HepG2 (cell line): ENCODE data around the gene CDC6. TPM values are rescaled to one million over a fixed set of nuclear protein-coding genes. Genes with fewer than 3 reads are reported as not detected.

Experiments used
- CEBPB ChIP-seq: IDR thresholded peaks from 2 replicates; pipeline ENCODE4 v1.6.1; 2011; ENCODE audit warnings: low read depth, low read length, improper control_type of control experiment, borderline replicate concordance
- CREBL2 ChIP-seq: sonication (generic); formaldehyde crosslinking; IDR thresholded peaks from 2 replicates; pipeline ENCODE4 v1.8.1; 2023; ENCODE audit warnings: missing genetic modification reagents, mild to moderate bottlenecking, borderline replicate concordance
- MLX ChIP-seq: IDR thresholded peaks from 2 replicates; pipeline ENCODE4 v1.6.1; 2016
- SALL1 ChIP-seq: sonication (generic); formaldehyde crosslinking; IDR thresholded peaks from 2 replicates; pipeline ENCODE4 v1.8.0; 2022; ENCODE audit warnings: mild to moderate bottlenecking, missing genetic modification reagents
- SMARCC2 ChIP-seq: fragments of 450-650 bp; IDR thresholded peaks from 2 replicates; pipeline ENCODE4 v1.6.1; 2017; ENCODE audit warnings: antibody characterized with exemption, mild to moderate bottlenecking
- SP2 ChIP-seq: sonication (generic); formaldehyde crosslinking; IDR thresholded peaks from 2 replicates; pipeline ENCODE4 v1.5.1; 2020; ENCODE audit warnings: mild to moderate bottlenecking, missing genetic modification reagents
- SUZ12 ChIP-seq: fragments of 150-350 bp; IDR thresholded peaks from 2 replicates; pipeline ENCODE4 v1.6.1; 2014; ENCODE audit warnings: low read depth, low read length
- TP53 ChIP-seq: sonication (generic); formaldehyde crosslinking; conservative IDR thresholded peaks from 2 replicates; pipeline ENCODE4 v1.4.0; 2020; ENCODE audit warnings: missing genetic modification reagents
- ZBTB20 ChIP-seq: sonication (generic); formaldehyde crosslinking; IDR thresholded peaks from 2 replicates; pipeline ENCODE4 v1.8.1; 2023; ENCODE audit warnings: missing genetic modification reagents, low read depth, mild to moderate bottlenecking, borderline replicate concordance
- ZBTB42 ChIP-seq: sonication (generic); formaldehyde crosslinking; IDR thresholded peaks from 2 replicates; pipeline ENCODE4 v1.5.0; 2020; ENCODE audit warnings: mild to moderate bottlenecking, missing genetic modification reagents
- ZNF12 ChIP-seq: sonication (generic); formaldehyde crosslinking; IDR thresholded peaks from 2 replicates; pipeline ENCODE4 v1.5.0; 2020; ENCODE audit warnings: missing genetic modification reagents
- ZNF503 ChIP-seq: sonication (generic); formaldehyde crosslinking; IDR thresholded peaks from 2 replicates; pipeline ENCODE4 v1.4.0; 2020; ENCODE audit warnings: missing genetic modification reagents
- ZNF557 ChIP-seq: sonication (generic); formaldehyde crosslinking; IDR thresholded peaks from 2 replicates; pipeline ENCODE4 v1.4.0; 2020; ENCODE audit warnings: missing genetic modification reagents
- polyA plus RNA-seq, 8 experiments: library from polyadenylated mRNA; depleted of rRNA in 3 of 8; stranded (reverse) in 7 of 8; unstranded in 1 of 8; fragments of >200 nt; fragmentation: Illumina TruSeq in 4 of 8; extraction: Trizol in 4 of 8; gene quantifications; 2 replicates each; pipeline versions ENCODE4 v1.2.1 to v1.2.3, GENCODE V29; 2011 to 2016; ENCODE audit warnings: low read depth in 4 of 8, missing spikeins in 1 of 8, mixed read lengths in 1 of 8; ENCODE audit not compliant: insufficient read depth in 1 of 8
- total RNA-seq, 5 experiments: library from RNA; depleted of rRNA; stranded (reverse); fragments of >200 nt; fragmentation: Illumina TruSeq; extraction: Trizol; gene quantifications; 2 replicates each; pipeline ENCODE4 v1.2.3, GENCODE V29; 2016; ENCODE audit warnings: low read depth in 1 of 5
- TF ChIP-seq, protein P1 (sequence below), 2 experiments: sonication (generic) in 1 of 2; formaldehyde crosslinking in 1 of 2; IDR thresholded peaks; 2 replicates each; pipeline versions ENCODE4 v1.4.0 to v1.6.1; 2018 to 2020; ENCODE audit warnings: missing genetic modification reagents in 2 of 2, borderline replicate concordance in 1 of 2, low read depth in 1 of 2, mild to moderate bottlenecking in 1 of 2, missing biosample characterization in 1 of 2
- TF ChIP-seq, protein P2 (sequence below): sonication (generic); formaldehyde crosslinking; IDR thresholded peaks from 2 replicates; pipeline ENCODE4 v1.4.0; 2020; ENCODE audit warnings: mild to moderate bottlenecking, missing genetic modification reagents, borderline replicate concordance
- TF ChIP-seq, protein P3 (sequence below): sonication (generic); formaldehyde crosslinking; conservative IDR thresholded peaks from 2 replicates; pipeline ENCODE4 v1.4.0; 2020; ENCODE audit warnings: missing genetic modification reagents
- TF ChIP-seq, protein P4 (sequence below): IDR thresholded peaks from 2 replicates; pipeline ENCODE4 v1.6.1; 2018; ENCODE audit warnings: missing genetic modification reagents

The CDC6 gene
- total and polyA plus RNA-seq, 2 of the 13 experiments (the other 11 are each of a cell fraction or from before 2014, with no cell fraction given) = 17.4 to 114 TPM

- TF ChIP-seq ZNF557 (CRISPR knock-in tag) (no peak), MLX (CRISPR knock-in tag) (no peak), ZNF12 (no peak), SMARCC2 (no peak), SUZ12 (no peak), ZBTB42 (CRISPR knock-in tag) (peak; percentile 84; the same call in 1 of the 2 replicates), CREBL2 (CRISPR knock-in tag) (no peak), SP2 (CRISPR knock-in tag) (peak; percentile 66; the same call in 1 of the 2 replicates), SALL1 (CRISPR knock-in tag) (peak; percentile 69), ZBTB20 (CRISPR knock-in tag) (peak; percentile 25; the same call in 1 of the 2 replicates), ZNF503 (CRISPR knock-in tag) (peak; percentile 66; the same call in 1 of the 2 replicates), TP53 (CRISPR knock-in tag) (no peak), CEBPB (no peak)
- TF ChIP-seq, protein P1, sequence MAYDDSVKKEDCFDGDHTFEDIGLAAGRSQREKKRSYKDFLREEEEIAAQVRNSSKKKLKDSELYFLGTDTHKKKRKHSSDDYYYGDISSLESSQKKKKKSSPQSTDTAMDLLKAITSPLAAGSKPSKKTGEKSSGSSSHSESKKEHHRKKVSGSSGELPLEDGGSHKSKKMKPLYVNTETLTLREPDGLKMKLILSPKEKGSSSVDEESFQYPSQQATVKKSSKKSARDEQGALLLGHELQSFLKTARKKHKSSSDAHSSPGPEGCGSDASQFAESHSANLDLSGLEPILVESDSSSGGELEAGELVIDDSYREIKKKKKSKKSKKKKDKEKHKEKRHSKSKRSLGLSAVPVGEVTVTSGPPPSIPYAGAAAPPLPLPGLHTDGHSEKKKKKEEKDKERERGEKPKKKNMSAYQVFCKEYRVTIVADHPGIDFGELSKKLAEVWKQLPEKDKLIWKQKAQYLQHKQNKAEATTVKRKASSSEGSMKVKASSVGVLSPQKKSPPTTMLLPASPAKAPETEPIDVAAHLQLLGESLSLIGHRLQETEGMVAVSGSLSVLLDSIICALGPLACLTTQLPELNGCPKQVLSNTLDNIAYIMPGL (CRISPR knock-in tag; IDR thresholded peaks at IDR 0.05; ENCODE audit: borderline replicate concordance in 1 of 2, low read depth in 1 of 2) = peak; percentile 74 to 86; a peak in 3 of 4 replicates
- TF ChIP-seq, protein P2, sequence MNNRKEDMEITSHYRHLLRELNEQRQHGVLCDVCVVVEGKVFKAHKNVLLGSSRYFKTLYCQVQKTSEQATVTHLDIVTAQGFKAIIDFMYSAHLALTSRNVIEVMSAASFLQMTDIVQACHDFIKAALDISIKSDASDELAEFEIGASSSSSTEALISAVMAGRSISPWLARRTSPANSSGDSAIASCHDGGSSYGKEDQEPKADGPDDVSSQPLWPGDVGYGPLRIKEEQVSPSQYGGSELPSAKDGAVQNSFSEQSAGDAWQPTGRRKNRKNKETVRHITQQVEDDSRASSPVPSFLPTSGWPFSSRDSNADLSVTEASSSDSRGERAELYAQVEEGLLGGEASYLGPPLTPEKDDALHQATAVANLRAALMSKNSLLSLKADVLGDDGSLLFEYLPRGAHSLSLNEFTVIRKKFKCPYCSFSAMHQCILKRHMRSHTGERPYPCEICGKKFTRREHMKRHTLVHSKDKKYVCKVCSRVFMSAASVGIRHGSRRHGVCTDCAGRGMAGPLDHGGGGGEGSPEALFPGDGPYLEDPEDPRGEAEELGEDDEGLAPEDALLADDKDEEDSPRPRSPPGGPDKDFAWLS (CRISPR knock-in tag) = no peak
- TF ChIP-seq, protein P3, sequence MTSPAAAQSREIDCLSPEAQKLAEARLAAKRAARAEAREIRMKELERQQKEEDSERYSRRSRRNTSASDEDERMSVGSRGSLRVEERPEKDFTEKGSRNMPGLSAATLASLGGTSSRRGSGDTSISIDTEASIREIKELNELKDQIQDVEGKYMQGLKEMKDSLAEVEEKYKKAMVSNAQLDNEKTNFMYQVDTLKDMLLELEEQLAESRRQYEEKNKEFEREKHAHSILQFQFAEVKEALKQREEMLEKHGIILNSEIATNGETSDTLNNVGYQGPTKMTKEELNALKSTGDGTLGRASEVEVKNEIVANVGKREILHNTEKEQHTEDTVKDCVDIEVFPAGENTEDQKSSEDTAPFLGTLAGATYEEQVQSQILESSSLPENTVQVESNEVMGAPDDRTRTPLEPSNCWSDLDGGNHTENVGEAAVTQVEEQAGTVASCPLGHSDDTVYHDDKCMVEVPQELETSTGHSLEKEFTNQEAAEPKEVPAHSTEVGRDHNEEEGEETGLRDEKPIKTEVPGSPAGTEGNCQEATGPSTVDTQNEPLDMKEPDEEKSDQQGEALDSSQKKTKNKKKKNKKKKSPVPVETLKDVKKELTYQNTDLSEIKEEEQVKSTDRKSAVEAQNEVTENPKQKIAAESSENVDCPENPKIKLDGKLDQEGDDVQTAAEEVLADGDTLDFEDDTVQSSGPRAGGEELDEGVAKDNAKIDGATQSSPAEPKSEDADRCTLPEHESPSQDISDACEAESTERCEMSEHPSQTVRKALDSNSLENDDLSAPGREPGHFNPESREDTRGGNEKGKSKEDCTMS (CRISPR knock-in tag) = no peak
- TF ChIP-seq, protein P4, sequence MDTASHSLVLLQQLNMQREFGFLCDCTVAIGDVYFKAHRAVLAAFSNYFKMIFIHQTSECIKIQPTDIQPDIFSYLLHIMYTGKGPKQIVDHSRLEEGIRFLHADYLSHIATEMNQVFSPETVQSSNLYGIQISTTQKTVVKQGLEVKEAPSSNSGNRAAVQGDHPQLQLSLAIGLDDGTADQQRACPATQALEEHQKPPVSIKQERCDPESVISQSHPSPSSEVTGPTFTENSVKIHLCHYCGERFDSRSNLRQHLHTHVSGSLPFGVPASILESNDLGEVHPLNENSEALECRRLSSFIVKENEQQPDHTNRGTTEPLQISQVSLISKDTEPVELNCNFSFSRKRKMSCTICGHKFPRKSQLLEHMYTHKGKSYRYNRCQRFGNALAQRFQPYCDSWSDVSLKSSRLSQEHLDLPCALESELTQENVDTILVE = peak; percentile 77; the same call in 1 of the 2 replicates
These were observed 30.5 kb downstream of the CDC6 start (continued) for GRCh38 chr17:40317880-40318829.
